H9 (cell line): Measurements from ENCODE around the gene AOC1. TPM values are rescaled to one million over a fixed set of nuclear protein-coding genes. Genes with fewer than 3 reads are reported as not detected.

Experiments
- DNase-seq: peaks from one replicate; pipeline ENCODE4 v3.0.0-alpha.2; 2017
- H2AFZ ChIP-seq: one replicate; pipeline ENCODE4 v1.6.1; 2013; ENCODE audit warnings: mild to moderate bottlenecking, low read length, control low read depth, moderate library complexity
- H2AK5ac ChIP-seq: 2 replicates; pipeline ENCODE4 v1.6.1; 2013; ENCODE audit warnings: low read length, control low read depth, mixed read lengths; ENCODE audit not compliant: insufficient read length
- H2BK120ac ChIP-seq: one replicate; pipeline ENCODE4 v1.6.1; 2013; ENCODE audit warnings: low read depth, mild to moderate bottlenecking, low read length, control low read depth, inconsistent platforms; ENCODE audit not compliant: poor library complexity, severe bottlenecking
- H2BK12ac ChIP-seq: 2 replicates; pipeline ENCODE4 v1.6.1; 2013; ENCODE audit warnings: low read length, control low read depth, mixed read lengths, low read depth; ENCODE audit not compliant: insufficient read length
- H2BK15ac ChIP-seq: 2 replicates; pipeline ENCODE4 v1.6.1; 2013; ENCODE audit warnings: low read depth, low read length, control low read depth
- H2BK20ac ChIP-seq: one replicate; pipeline ENCODE4 v1.6.1; 2013; ENCODE audit warnings: low read depth, mild to moderate bottlenecking, low read length, control low read depth, inconsistent platforms; ENCODE audit not compliant: poor library complexity, severe bottlenecking
- H2BK5ac ChIP-seq: 2 replicates; pipeline ENCODE4 v1.6.1; 2013; ENCODE audit warnings: low read length, control low read depth, mixed read lengths; ENCODE audit not compliant: insufficient read length
- H3K14ac ChIP-seq: 2 replicates; pipeline ENCODE4 v1.6.1; 2013; ENCODE audit warnings: low read length, control low read depth; ENCODE audit not compliant: insufficient read depth
- H3K18ac ChIP-seq: 2 replicates; pipeline ENCODE4 v1.6.1; 2013; ENCODE audit warnings: low read depth, mild to moderate bottlenecking, mixed read lengths, low read length, control low read depth; ENCODE audit not compliant: insufficient read length
- H3K23ac ChIP-seq: 2 replicates; pipeline ENCODE4 v1.6.1; 2013; ENCODE audit warnings: low read length, control low read depth, mixed read lengths, low read depth; ENCODE audit not compliant: insufficient read length
- H3K23me2 ChIP-seq: 2 replicates; pipeline ENCODE4 v1.6.1; 2013; ENCODE audit warnings: low read depth, mild to moderate bottlenecking, mixed read lengths, low read length, control low read depth; ENCODE audit not compliant: insufficient read length, poor library complexity, severe bottlenecking
- H3K27ac ChIP-seq: 2 replicates; pipeline ENCODE4 v1.5.1; 2013; ENCODE audit warnings: low read length, control low read depth, mixed read lengths, low read depth; ENCODE audit not compliant: insufficient read length
- H3K27me3 ChIP-seq: 2 replicates; pipeline ENCODE4 v1.6.1; 2013; ENCODE audit warnings: low read length, control low read depth, inconsistent platforms; ENCODE audit not compliant: insufficient read depth
- H3K4ac ChIP-seq: 2 replicates; pipeline ENCODE4 v1.6.1; 2013; ENCODE audit warnings: low read depth, mild to moderate bottlenecking, control low read depth, inconsistent platforms, low read length, moderate library complexity
- H3K4me1 ChIP-seq: 2 replicates; pipeline ENCODE4 v1.6.1; 2013; ENCODE audit warnings: low read length, control low read depth, inconsistent platforms; ENCODE audit not compliant: insufficient read depth
- H3K4me2 ChIP-seq: 2 replicates; pipeline ENCODE4 v1.6.1; 2013; ENCODE audit warnings: low read length, control low read depth, mixed read lengths; ENCODE audit not compliant: insufficient read length, insufficient read depth
- H3K56ac ChIP-seq: 2 replicates; pipeline ENCODE4 v1.6.1; 2013; ENCODE audit warnings: low read depth, mild to moderate bottlenecking, mixed read lengths, low read length, control low read depth; ENCODE audit not compliant: insufficient read length
- H3K79me1 ChIP-seq: 2 replicates; pipeline ENCODE4 v1.6.1; 2013; ENCODE audit warnings: low read depth, mild to moderate bottlenecking, moderate library complexity, low read length, control low read depth, inconsistent platforms; ENCODE audit not compliant: insufficient read depth, poor library complexity, severe bottlenecking
- H3K79me2 ChIP-seq: 2 replicates; pipeline ENCODE4 v1.6.1; 2013; ENCODE audit warnings: low read length, control low read depth, inconsistent platforms; ENCODE audit not compliant: insufficient read depth
- H3K9ac ChIP-seq: 2 replicates; pipeline ENCODE4 v1.6.1; 2013; ENCODE audit warnings: low read length, control low read depth, mixed read lengths; ENCODE audit not compliant: insufficient read length; ENCODE audit errors: extremely low read depth
- H3K9me3 ChIP-seq: one replicate; pipeline ENCODE4 v1.6.1; 2013; ENCODE audit warnings: low read depth, low read length, inconsistent platforms; ENCODE audit not compliant: control insufficient read depth
- H3T11ph ChIP-seq: one replicate; pipeline ENCODE4 v1.6.1; 2013; ENCODE audit warnings: mild to moderate bottlenecking, low read length, control low read depth, inconsistent platforms
- H4K20me1 ChIP-seq: one replicate; pipeline ENCODE4 v1.6.1; 2013; ENCODE audit not compliant: control insufficient read depth, insufficient read length, insufficient read depth
- H4K5ac ChIP-seq: 2 replicates; pipeline ENCODE4 v1.6.1; 2013; ENCODE audit warnings: low read depth, mild to moderate bottlenecking, mixed read lengths, low read length, control low read depth; ENCODE audit not compliant: insufficient read length
- H4K8ac ChIP-seq: replicated peaks from 2 replicates; pipeline ENCODE4 v1.6.1; 2013; ENCODE audit warnings: low read length, control low read depth, mixed read lengths, low read depth; ENCODE audit not compliant: insufficient read length
- H4K91ac ChIP-seq: 2 replicates; pipeline ENCODE4 v1.6.1; 2013; ENCODE audit warnings: low read depth, mild to moderate bottlenecking, moderate library complexity, mixed read lengths, low read length, control low read depth; ENCODE audit not compliant: insufficient read length
- H3K27ac Mint-ChIP-seq, 3 experiments: 2 replicates in 2 of 3; 3 replicates in 1 of 3; pipeline ENCODE4 v1.8.0; 2020 to 2021; ENCODE audit warnings: mixed read lengths in 3 of 3, mild to moderate bottlenecking in 1 of 3, moderate library complexity in 1 of 3
- H3K27me3 Mint-ChIP-seq: 2 replicates; pipeline ENCODE4 v1.8.0; 2021; ENCODE audit warnings: low read depth, mild to moderate bottlenecking, moderate library complexity, mixed read lengths
- H3K36me3 Mint-ChIP-seq, 3 experiments: 2 replicates in 2 of 3; 3 replicates in 1 of 3; pipeline ENCODE4 v1.8.0; 2020 to 2021; ENCODE audit warnings: low read depth in 3 of 3, mixed read lengths in 3 of 3; ENCODE audit not compliant: insufficient read depth in 1 of 3
- H3K4me1 Mint-ChIP-seq, 2 experiments: 2 replicates each; pipeline ENCODE4 v1.8.0; 2020; ENCODE audit warnings: mixed read lengths in 2 of 2
- H3K4me3 Mint-ChIP-seq, 2 experiments: 2 replicates in 1 of 2; 3 replicates in 1 of 2; pipeline ENCODE4 v1.8.0; 2020 to 2021; ENCODE audit warnings: mild to moderate bottlenecking in 2 of 2, mixed read lengths in 2 of 2, moderate library complexity in 1 of 2
- H3K9me3 Mint-ChIP-seq, 2 experiments: 2 replicates in 1 of 2; 3 replicates in 1 of 2; pipeline ENCODE4 v1.8.0; 2020; ENCODE audit warnings: mild to moderate bottlenecking in 2 of 2, mixed read lengths in 2 of 2, moderate library complexity in 1 of 2
- WGBS: extraction: QIAGEN DNeasy Blood & Tissue Kit; methylation state at CpG from one replicate; pipeline ENCODE4 v1.1.7; 2013; ENCODE audit warnings: missing lambda C conversion rate, low lambda C conversion rate, mixed read lengths; ENCODE audit not compliant: insufficient read length; ENCODE audit errors: extremely low coverage; 5-methylcytosine and 5-hydroxymethylcytosine counted together
- total RNA-seq: library from RNA; stranded (reverse); gene quantifications from 2 replicates; pipeline ENCODE4 v1.2.1, GENCODE V29; 2021
- TF ChIP-seq, protein P1 (sequence below): fragments of 200-600 bp; sonication (generic); conservative IDR thresholded peaks from 3 replicates; pipeline ENCODE4 v1.8.0; 2021; ENCODE audit warnings: antibody characterized with exemption, mild to moderate bottlenecking

The AOC1 gene
- total RNA-seq, 1 experiment from 2014 or later: 0.28 TPM

DNA sequence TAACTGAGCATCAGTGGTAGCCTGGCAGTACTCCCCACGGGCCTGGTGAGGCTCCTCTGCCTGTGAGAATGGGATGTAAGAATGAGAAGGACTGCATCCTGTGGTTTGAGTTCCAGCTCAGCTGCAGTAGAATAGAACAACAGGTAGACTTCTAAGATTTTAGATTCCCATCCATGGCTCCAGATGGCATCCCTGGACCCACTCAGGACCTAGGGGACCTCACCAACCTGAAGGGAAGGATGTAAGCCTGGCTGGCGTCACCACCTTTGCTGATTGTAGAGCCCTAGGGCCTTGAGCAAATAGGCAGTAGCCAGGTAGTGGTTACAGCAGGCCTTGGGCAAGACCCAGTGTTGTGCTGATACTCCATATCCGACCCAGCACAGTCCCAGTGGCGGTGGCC lies 9.6 kb upstream of the AOC1 start:
- no peak overlapping the region for H3T11ph ChIP-seq
- H2AFZ ChIP-seq: no peak overlapping the region
- H3K36me3 Mint-ChIP-seq: no peaks in the 10 kb centered on the region
- no peak overlapping the region for H3K23ac ChIP-seq
- no peak overlapping the region for H3K27ac Mint-ChIP-seq
- H4K20me1 ChIP-seq: no peaks in the 10 kb centered on the region
- no peak overlapping the region for H2BK20ac ChIP-seq
- H3K4ac ChIP-seq: no peak overlapping the region
- no peaks in the 10 kb centered on the region for H3K79me1 ChIP-seq
- no peak overlapping the region for H2AK5ac ChIP-seq
- H3K9me3 Mint-ChIP-seq: no peaks in the 10 kb centered on the region
- H3K9ac ChIP-seq: no peak overlapping the region
- no peaks in the 10 kb centered on the region for H3K27me3 ChIP-seq
- no peaks in the 10 kb centered on the region for H3K23me2 ChIP-seq
- no peak overlapping the region; the same call in 1 of the 2 replicates for H3K14ac ChIP-seq
- no CpG with 5 or more reads among the region's 4 CpGs for WGBS
- H3K27me3 Mint-ChIP-seq: peaks cover 40% of the 10 kb centered on the region
- DNase-seq: no peak
- H3K27ac ChIP-seq: no peak overlapping the region
- H3K9me3 ChIP-seq: no peaks in the 10 kb centered on the region
- no peak overlapping the region for H4K5ac ChIP-seq
- no peak overlapping the region for H3K56ac ChIP-seq
- H4K8ac ChIP-seq: no peak overlapping the region
- no peak overlapping the region for H2BK15ac ChIP-seq
- no peaks in the 10 kb centered on the region for H3K4me1 Mint-ChIP-seq
- H4K91ac ChIP-seq: no peak overlapping the region
- H3K4me1 ChIP-seq: no peaks in the 10 kb centered on the region
- no peak overlapping the region for H3K18ac ChIP-seq
- no peak overlapping the region for H3K4me2 ChIP-seq
- no peak overlapping the region for H2BK5ac ChIP-seq
- H2BK12ac ChIP-seq: no peak overlapping the region
- H3K4me3 Mint-ChIP-seq: no peak overlapping the region
- TF ChIP-seq, protein P1, sequence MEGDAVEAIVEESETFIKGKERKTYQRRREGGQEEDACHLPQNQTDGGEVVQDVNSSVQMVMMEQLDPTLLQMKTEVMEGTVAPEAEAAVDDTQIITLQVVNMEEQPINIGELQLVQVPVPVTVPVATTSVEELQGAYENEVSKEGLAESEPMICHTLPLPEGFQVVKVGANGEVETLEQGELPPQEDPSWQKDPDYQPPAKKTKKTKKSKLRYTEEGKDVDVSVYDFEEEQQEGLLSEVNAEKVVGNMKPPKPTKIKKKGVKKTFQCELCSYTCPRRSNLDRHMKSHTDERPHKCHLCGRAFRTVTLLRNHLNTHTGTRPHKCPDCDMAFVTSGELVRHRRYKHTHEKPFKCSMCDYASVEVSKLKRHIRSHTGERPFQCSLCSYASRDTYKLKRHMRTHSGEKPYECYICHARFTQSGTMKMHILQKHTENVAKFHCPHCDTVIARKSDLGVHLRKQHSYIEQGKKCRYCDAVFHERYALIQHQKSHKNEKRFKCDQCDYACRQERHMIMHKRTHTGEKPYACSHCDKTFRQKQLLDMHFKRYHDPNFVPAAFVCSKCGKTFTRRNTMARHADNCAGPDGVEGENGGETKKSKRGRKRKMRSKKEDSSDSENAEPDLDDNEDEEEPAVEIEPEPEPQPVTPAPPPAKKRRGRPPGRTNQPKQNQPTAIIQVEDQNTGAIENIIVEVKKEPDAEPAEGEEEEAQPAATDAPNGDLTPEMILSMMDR: no peak
- H3K79me2 ChIP-seq: no peaks in the 10 kb centered on the region
- H2BK120ac ChIP-seq: no peak overlapping the region
